ENCODE results near the gene GSTP1.

- TF ChIP-seq, protein P1, sequence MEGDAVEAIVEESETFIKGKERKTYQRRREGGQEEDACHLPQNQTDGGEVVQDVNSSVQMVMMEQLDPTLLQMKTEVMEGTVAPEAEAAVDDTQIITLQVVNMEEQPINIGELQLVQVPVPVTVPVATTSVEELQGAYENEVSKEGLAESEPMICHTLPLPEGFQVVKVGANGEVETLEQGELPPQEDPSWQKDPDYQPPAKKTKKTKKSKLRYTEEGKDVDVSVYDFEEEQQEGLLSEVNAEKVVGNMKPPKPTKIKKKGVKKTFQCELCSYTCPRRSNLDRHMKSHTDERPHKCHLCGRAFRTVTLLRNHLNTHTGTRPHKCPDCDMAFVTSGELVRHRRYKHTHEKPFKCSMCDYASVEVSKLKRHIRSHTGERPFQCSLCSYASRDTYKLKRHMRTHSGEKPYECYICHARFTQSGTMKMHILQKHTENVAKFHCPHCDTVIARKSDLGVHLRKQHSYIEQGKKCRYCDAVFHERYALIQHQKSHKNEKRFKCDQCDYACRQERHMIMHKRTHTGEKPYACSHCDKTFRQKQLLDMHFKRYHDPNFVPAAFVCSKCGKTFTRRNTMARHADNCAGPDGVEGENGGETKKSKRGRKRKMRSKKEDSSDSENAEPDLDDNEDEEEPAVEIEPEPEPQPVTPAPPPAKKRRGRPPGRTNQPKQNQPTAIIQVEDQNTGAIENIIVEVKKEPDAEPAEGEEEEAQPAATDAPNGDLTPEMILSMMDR (IDR thresholded peaks at IDR 0.05), result no peak
- TF ChIP-seq EP300 (IDR thresholded peaks at IDR 0.05) (no peak), POLR2A (IDR thresholded peaks at IDR 0.05) (no peak)
These were observed 4.5 kb downstream of the GSTP1 start for GRCh38 chr11:67588136-67588503.
